ENCODE data around the gene NFKBIE.
"Not testable (repeated sequence)": the region's sequence is repeated elsewhere in the genome, so short reads cannot be mapped to it uniquely, and the experiment has no call there.

The NFKBIE gene

DNA sequence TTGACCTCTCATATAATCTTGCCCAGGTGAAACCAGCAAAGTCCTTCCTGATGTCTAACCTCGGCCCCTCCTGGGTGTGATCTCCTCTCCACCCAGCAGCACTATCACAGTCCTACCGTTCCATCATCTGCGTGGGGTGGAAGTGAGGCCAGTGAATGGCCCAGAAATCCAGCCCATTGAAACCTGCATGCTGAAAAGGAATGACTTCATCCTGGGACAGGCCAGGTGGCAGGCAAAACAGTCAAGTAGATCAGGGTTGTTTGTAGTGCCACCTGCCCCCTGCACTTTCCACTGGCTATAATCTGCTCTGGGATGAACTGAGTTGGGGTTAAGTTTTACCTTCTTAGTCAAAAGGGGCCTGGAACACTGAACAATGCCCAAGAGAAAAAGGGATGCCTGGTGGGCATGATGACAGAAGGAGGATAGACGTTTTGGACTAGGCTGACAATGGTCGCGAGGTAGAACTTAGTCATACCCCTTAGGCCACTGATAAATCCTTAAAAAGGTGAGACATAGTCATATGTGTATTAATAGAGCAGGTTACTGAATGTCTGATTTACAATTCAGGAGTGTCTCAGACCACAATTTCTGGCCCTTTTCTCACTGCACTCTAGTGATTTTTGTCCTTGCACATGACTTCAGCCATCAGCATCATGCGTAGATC is 26.5 kb downstream of the NFKBIE start:
- no peak for DNase-seq

DNA sequence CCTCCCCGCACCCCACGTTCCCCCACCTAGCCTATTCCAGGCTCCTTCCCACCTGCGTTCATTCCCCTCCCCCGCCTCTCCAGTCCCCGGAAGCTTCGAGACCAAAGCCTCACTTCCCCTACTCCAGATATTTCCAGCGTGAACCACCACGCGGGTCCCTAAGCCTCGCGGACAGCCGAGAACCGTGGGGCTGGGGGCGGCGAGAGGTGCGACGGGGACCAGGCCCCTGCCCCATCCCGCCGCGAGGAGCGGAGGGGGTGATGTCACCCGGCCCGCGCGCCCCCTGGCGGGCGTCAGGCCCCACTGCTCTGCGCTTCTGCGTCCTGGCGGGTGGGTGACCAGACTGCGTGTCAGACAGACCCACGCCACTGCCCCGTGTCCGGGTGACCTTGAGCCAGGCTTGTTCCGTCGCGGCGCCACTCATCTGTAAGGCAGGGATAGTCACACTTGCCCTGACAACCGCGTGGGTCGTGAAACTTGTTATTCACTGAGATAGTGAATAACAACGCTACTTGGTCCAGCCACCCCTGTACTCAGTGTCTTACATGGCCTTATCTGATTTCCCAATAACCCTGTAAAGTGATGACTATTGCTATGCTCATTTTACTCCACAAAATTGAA is 27.4 kb downstream of the NFKBIE start:
- peak; percentile 62 to 83 for DNase-seq

DNA sequence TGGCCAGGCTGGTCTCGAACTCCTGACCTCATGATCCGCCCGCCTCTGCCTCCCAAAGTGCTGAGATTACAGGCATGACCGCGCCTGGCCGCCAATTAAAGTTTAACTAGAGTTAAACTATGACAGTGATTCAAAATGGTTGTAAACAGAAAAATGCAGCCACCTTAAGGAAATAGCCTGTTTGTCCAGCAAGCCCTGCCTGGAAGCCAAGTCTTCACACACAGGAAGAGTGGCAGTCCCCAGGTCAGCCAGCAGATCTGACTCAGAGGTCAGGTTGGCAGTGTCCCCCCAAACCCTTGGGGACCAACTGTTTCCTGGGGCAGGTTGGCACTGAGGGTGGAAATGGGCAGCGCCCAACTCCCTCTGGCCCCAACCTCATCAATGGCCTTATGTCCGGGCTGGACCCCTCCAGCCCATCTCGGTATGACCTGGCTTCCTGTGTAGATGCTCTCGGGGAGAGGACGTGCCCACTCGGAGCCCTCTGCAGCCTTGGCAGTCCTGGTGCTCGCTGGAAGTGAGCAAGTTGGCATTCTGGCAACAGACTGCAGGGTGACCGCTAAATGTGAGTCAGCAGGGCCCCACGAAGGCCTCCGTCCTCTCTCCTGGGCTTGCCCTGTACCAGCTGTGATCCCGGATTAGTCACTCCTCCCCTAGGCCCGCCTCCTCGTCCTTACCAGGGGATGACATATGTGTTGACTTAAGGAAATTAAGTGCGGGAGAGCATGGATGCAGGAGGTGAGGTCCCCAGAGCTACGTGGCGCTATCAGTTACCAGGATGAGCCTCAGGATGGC is 28.1 kb downstream of the NFKBIE start:
- peak; percentile 65 to 66 for DNase-seq

DNA sequence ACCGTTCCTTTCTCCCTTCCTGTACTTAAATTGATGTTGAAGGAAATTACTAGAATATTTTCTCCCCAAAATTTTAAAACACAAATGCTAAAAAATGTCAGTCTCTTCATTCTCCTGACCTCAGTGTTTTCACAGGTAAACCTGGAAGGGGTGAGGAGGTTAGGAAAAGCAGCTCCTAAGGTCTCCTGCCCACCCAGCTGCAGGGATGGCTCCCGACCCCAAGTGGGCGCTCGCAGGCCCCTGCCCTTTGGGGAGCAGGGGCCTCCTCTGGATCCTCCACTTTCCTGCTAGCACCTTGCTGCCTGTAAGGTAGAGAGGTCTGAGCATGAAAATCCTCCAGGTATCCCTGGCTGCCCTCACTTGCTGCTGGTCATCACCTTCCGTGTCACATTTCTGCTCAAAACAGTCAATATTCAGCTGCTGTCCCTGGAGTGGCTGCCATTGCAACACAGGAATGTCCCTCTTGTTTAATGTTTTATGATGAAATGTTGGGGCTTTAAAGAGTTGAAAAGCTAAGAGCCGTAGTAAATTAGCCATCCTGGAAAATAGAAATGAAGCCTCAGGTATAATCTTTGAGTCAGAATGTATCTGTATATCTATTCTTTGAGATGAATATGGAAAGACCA is 29.3 kb downstream of the NFKBIE start:
- no peak for DNase-seq

DNA sequence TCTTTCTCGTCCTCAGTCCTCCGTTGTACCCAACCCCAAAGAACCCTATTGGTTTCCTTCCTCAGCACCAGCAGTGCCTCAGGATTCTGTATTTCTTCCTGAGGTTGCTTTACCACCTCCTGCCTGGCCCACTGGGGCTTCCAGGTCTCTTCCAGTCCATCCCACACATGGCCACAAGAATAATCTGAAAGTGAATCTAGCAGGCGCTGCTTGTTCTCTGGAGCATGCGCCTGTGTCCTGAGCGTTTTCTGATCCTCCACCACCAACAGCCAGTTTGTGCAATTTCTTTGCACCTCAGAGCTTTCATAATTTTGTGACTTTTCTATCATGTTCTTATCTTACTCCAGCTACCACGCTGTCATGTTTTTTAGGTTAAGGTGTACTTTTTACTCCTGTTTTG is 30.1 kb downstream of the NFKBIE start:
- DNase-seq = no peak

DNA sequence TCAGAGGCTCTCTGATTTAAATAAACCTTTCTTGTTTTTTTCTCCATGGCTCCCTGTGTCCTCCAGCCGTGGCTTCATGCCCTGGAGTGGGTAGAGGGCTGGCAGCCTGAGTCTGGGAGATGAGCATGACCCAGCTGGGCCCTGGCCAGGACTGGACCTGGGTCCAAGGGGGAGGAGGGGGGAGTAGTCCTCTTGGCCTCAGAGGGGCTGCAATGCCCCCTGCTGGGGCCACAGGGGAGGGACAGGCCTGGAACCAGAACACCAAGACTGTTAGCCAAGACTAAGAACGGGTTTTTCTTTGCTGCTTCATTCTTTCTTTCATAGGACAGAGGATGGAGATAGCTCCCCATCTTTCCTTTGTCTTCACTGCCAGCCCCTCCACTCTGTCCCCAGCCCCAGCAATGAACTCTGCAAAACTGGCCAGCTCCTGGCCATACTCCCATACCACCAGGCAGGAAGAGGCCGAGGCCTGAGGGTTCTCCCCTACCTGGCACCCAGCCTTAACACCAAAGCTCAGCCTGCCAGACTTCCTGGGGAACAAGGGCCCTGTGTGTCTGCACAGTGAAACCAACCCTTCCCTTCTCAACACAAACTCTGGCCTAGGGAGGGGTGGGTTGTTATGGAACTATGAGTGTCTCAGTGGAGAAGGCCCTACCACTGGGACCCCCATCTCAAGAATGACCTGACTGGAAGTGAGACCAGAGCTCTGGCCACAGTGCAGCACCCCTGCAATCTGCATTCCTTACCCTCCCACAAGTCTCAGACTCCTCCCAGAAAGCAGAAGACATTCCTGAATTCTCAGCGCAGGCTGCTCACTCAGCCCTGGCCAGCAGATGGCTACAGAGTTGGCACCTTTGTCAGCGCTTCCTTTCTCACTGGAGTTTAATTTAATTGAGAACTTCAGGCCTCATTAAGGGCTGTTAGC is 31.0 kb downstream of the NFKBIE start:
- no peak for DNase-seq

DNA sequence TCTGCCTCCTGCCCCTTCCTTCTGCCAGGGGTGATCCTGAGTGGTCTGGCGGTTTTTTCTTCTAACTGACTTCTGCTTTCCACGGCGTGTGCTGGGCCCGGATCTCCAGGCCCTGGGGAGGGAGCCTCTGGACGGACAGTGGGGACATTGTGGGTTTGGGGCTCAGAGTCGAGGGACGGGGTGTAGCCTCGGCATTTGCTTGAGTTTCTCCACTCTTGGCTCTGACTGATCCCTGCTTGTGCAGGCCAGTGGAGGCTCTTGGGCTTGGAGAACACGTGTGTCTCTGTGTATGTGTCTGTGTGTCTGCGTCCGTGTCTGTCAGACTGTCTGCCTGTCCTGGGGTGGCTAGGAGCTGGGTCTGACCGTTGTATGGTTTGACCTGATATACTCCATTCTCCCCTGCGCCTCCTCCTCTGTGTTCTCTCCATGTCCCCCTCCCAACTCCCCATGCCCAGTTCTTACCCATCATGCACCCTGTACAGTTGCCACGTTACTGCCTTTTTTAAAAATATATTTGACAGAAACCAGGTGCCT is 31.7 kb downstream of the NFKBIE start:
- no peak for DNase-seq

DNA sequence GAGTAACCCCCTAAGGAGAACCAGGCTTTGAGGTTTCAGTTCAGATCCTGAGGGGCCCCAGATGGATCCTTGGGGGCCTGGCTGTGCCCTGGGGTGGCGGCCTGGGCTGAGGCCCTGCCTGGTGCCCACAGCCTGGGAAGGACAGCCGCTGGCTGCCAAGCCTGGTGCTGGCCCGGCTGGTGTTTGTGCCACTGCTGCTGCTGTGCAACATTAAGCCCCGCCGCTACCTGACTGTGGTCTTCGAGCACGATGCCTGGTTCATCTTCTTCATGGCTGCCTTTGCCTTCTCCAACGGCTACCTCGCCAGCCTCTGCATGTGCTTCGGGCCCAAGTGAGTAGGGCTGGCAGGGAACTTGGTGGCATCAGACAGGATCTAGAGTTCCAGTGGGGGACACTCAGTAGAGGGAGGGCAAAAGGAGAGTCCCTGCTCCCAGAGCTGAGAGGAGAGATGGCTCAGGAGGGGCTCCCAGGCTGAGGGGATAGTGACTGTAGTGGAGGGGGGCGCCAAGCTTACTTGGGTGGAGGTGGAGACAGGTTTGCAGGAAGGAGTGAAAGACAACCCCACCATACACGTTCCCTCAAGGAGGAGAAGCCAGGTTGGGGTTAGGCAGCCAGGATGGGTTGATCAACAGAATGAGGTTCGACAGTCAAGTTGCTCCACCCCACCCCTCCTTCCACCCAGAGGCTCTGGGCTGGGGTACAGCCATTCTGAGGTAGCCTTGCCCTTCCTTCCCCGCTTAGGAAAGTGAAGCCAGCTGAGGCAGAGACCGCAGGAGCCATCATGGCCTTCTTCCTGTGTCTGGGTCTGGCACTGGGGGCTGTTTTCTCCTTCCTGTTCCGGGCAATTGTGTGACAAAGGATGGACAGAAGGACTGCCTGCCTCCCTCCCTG is 32.4 kb downstream of the NFKBIE start:
- no peak for DNase-seq

DNA sequence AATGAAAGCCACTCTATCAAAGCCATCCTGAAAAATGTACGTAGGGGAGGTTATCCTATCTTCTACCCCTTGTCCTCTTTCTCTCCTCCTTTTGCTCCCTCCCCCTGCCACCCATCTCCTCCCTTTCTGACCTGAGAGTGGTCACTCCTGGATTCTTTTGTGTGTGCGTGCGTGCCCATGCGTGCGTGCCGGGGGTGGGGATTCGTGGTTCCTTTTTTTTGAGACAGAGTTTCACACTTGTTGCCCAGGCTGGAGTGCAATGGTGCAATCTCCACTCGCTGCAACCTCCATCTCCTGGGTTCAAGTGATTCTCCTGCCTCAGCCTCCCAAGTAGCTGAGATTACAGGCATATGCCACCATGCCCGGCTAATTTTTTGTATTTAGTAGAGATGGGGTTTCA is 33.9 kb downstream of the NFKBIE start:
- DNase-seq = not testable (repeated sequence)

DNA sequence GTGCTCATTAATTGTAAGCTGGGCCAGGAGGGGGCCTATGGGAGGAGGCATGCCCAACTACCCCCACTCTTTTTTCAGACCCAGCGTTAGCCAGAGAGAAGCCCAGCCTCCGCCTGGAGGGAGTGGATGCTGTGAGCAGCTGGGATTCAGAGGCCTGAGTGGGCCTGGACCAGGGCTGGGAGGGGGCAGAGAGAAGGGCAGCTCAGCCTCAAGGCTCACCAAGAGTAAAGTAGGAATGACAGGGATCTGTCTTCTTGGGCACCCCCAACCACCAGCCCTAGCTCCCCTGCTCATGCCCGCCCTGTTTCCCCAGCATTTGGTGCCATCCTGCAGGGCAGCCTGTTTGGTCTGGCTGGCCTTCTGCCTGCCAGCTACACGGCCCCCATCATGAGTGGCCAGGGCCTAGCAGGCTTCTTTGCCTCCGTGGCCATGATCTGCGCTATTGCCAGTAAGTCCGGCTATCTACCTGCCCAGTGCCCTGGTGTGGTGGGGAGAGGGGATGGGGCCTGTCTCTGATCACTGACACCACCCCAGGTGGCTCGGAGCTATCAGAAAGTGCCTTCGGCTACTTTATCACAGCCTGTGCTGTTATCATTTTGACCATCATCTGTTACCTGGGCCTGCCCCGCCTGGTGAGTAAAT is 35.2 kb downstream of the NFKBIE start:
- no peak for DNase-seq

DNA sequence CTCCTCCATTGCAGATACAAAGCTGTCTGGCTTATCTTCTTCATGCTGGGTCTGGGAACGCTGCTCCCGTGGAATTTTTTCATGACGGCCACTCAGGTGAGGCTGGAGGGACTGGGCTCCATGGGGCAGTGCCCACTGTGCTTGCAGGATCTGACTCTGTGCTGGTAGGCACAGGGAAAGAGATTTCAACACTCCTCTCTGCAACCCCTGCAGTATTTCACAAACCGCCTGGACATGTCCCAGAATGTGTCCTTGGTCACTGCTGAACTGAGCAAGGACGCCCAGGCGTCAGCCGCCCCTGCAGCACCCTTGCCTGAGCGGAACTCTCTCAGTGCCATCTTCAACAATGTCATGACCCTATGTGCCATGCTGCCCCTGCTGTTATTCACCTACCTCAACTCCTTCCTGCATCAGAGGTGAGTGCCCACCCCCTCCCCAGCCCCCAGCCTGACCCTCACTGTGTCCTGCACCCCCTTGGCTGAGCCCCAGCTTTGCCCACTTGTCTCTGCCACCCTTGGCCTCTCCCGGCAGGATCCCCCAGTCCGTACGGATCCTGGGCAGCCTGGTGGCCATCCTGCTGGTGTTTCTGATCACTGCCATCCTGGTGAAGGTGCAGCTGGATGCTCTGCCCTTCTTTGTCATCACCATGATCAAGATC is 35.8 kb downstream of the NFKBIE start:
- DNase-seq = no peak

DNA sequence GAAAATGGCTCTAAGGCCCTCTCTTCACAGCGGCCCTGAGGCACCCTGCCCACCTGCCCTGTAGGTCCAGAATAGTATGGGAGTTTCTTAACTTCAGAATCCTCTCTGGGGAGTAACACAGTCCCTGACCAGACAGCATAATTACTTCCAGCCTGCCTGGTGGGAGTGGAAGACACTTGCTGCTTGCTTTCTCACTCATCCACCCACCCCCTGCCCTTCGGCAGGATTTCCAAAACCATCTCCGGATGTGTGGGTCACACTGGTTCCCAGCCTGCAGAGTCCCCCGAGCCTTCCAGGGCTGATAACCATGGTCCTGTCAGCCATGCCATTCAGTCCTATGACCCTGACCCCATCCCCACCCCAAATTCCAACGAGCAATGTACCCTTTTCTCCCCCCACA is 36.5 kb downstream of the NFKBIE start:
- DNase-seq = no peak

DNA sequence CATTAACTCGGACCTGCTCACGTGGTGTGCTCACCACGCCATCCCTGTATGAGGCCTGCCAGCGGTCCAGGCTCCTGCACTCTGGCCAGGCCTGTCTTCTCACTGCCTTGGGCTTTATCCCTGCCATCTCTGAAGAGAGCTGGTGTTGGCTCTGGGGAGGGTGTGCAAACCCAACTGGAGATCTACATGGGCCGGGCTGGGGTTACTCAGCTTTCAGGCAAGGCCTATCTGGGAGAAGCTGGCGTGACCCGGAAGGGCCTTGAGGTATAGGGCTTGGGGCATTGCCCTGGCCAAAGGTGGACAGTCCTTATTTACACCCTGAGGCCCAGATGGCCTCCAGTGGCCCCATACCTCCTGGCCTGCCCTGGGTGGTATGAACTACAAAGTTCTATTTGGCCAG is 36.9 kb downstream of the NFKBIE start:
- no peak for DNase-seq

DNA sequence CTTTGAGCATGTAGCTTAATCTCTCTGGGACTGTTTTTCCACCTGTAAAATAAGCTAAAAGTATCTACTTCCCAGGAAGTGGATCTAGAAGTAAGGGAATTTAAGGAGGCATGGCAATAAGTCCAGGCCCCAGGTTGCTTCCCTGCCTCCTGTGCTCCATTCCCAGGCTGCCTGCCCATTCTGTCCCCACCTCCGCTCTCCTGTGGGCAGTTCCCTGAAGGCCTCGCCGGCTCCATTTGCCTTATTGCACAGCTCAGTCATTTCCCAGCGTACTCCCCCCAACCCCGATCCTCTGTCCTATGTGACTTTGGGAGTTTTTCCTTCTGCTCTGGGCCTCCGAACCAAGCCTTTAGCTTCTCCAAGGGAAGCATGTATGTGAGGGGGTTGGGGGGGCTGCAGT is 37.3 kb downstream of the NFKBIE start:
- DNase-seq = no peak

DNA sequence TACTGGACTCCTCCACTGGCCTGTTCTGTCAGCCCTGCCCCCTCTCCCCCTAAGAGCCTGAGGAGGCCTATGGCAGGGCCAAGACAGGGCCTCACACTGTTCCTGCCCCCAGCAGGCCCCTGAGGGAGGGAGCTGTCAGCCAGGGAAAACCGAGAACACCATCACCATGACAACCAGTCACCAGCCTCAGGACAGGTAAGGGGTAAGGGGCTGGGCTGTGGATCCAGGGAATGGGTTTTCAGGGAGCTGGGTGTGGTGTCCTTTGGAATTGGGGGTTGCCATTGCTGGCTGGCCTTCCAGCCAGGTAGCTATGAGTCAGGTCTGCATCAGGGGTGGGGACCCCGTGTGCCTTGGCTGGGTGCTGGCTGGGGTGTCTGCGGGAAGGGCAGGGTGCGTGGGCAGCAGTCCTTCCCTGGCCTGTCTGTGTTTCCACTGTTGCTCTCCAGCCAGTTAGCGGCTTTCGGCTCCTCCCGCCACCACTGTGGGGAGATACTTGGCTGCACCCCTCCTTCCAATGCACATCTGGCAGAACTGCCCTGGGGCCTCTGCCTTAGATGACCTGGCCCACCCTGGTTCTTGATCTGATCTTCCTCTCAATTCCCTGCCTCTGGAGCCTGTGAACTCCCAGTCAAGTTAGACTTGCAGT is 38.1 kb downstream of the NFKBIE start:
- no peak for DNase-seq

DNA sequence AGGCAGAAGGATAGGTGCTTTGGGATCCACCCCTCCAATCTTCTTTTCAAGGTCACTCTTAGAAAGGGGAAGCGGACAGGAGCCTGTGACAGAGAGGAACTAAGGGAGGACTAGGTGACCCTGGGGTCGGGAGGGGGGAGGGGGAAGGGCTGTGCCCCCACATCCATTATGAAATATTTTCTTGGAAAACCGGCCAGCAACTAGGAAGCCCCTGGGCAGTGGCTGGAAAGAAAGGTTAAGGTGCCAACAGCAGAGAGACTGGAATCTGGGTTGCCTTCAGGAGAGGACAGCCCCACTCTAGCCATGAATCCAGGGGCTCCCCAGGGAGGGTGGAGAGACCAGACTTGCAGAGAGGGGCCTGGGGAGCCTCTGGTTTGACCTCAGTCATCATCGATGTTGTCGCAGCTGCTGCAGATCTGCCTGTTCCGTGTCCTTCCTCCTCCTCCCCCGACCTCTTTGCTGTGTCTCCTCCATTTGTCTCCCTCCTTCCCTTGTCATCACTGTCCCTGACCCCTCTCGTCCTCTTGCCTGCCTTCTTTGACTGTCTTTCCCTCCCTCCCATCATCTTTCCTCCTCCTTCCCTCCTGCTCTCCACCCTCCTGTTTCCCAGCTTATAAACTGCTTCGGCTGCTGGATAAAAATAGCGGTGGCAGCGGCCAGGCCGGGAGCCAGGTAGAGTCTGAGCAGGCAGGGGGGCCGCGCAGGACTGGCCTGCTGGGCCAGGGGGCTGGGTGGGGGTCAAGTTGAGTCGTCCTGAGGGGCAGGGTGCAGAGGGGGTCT is 38.8 kb downstream of the NFKBIE start:
- DNase-seq = no peak

DNA sequence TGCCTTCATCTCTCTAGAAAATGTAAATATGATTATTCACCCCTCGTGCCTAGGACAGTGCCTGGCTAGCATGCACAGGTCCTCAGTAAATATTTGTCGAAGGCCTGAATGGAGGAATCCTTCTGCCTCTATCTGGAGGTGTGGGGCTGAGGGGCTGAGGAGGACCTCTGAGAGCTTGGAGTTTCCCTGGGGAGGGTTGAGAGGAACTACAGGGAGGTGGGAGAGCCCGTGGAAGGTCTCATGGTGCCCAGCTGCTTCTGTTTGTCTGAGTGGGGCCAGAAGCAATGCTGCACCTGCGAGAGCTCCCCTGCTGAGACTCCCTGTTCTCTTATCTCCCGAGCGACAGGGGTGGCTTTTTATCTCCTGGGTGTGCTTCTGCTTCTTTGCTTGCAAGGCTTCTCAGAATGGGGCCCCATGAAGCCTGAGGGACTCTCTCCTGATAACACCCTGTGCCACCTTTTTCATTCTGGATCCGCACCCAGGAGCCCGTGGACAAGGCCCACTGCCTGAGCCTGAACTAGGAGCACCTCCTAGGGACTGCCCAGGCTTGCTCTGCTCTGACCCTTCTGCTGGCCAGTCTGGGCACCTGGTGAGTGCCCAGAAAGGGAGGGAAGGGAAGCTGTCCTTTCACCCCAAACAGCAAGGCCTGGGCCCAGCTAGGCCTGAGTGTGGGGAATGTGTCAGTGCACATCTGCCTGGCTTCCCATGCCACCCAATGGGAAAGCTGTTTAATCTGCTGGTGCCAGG is 39.6 kb downstream of the NFKBIE start:
- no peak for DNase-seq

DNA sequence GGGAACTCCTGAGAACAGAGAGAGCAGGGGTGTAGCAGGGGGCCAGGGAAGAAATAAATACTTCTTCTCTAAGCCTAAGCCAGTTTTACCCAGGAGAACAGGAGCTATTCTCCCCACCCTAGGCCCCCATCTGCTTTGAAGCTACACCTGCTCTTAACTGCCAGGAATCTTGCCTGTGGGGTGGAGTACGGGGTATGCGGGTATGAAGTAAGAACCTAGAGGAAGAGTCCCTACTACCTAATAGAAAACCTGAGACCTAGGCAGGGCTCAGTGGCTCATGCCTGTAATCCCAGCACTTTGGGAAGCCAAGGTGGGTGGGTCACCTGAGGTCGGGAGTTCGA is 40.4 kb downstream of the NFKBIE start:
- DNase-seq = no peak

Measured in NCI-H1930 (cell line).